Ishikawa (cell line): ENCODE data around the gene PDXDC1.

Experiments
- EGR1 ChIP-seq: IDR thresholded peaks from 2 replicates; pipeline ENCODE4 v1.6.1; 2012
- EP300 ChIP-seq: IDR thresholded peaks from 2 replicates; pipeline ENCODE4 v1.6.1; 2012; ENCODE audit warnings: borderline replicate concordance
- MAX ChIP-seq: IDR thresholded peaks from 2 replicates; pipeline ENCODE4 v1.6.1; 2012
- NFIC ChIP-seq: IDR thresholded peaks from 2 replicates; pipeline ENCODE4 v1.6.1; 2012
- REST ChIP-seq: IDR thresholded peaks from 2 replicates; pipeline ENCODE4 v1.6.1; 2012; ENCODE audit warnings: low read depth, mild to moderate bottlenecking
- TAF1 ChIP-seq: IDR thresholded peaks from 2 replicates; pipeline ENCODE4 v1.6.1; 2012; ENCODE audit warnings: low read depth, mild to moderate bottlenecking
- TEAD4 ChIP-seq: IDR thresholded peaks from 2 replicates; pipeline ENCODE4 v1.6.1; 2012
- YY1 ChIP-seq: IDR thresholded peaks from 2 replicates; pipeline ENCODE4 v1.6.1; 2012; ENCODE audit warnings: low read depth

DNA sequence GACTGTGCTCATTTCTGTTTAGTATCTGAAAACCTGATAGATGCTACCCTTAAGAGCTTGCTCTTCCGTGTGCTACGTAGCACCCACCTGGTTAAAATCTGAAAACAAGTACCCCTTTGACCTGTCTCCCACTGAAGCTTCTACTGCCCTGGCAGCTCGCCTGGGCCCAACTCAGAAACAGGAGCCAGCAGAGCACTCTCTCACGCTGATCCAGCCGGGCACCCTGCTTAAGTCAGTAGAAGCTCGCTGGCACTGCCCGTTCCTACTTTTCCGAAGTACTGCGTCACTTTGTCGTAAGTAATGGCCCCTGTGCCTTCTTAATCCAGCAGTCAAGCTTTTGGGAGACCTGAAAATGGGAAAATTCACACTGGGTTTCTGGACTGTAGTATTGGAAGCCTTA lies 62.2 kb downstream of the PDXDC1 start:
- no peak for TF ChIP-seq TEAD4
- TF ChIP-seq YY1: no peak
- TF ChIP-seq EGR1: no peak
- TF ChIP-seq EP300: no peak
- TF ChIP-seq REST: no peak
- TF ChIP-seq TAF1: no peak
- no peak for TF ChIP-seq MAX
- TF ChIP-seq NFIC: no peak
